ENCODE data around the gene MYO18B. TPM values are rescaled to one million over a fixed set of nuclear protein-coding genes. Genes with fewer than 3 reads are reported as not detected.

MYO18B gene
- total and polyA plus RNA-seq, 2 donors (not counting 3 experiments of a cell fraction or from before 2014, with no cell fraction given) = 0.01 TPM; not detected in 1

DNA sequence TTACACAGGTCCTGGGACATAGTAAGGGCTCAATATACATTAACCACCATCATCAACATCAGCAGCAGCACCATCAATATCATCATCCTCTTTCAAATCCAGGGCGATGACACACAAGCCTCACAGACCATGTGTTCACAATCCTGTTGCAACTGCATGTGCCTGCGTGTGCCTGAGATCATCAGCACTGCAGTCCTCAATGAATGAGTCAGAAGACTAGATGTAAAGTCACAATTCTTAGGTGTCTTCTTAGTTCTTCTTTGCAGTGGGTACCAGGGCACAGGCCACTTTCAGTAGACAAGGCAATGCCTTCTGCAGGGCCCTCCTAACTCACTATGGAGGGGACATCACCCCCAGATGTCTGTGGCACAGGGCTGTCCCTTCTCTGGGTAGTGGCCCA, 111.1 kb downstream of the MYO18B start:
- dilution Hi-C loops (cut with MboI; ENCODE audit: extremely low pct_ligation_motif_present, low sequenced_read_pairs) = no loop called here

More for the DNA sequence above, 111.1 kb downstream of the MYO18B start:
- Histone ChIP-seq H3K27ac (ENCODE audit: insufficient read depth, low read depth, low read length) (no peak overlapping the region), H4K20me1 (replicated peaks; ENCODE audit: control insufficient read depth, extremely low read depth, insufficient read depth, low read length) (peaks cover 2% of the 10 kb centered on the region), H2AFZ (ENCODE audit: low read depth, low read length) (no peak overlapping the region), H3K4me2 (ENCODE audit: insufficient read depth, low read length) (no peak overlapping the region), H3K4me1 (ENCODE audit: control insufficient read depth, extremely low read depth, insufficient read depth, low read length) (no peaks in the 10 kb centered on the region), H3K27me3 (ENCODE audit: control insufficient read depth in 2 of 2, insufficient read depth in 2 of 2, low read length in 2 of 2) (no peaks in the 10 kb centered on the region), H3K36me3 (ENCODE audit: control insufficient read depth in 2 of 2, extremely low read depth in 1 of 2, insufficient read depth in 2 of 2, low read length in 2 of 2) (no peaks in the 10 kb centered on the region), H3K4me3 (replicated peaks in 1 of 3; ENCODE audit: insufficient read depth in 1 of 3, low read depth in 1 of 3, low read length in 3 of 3) (no peak overlapping the region), H3K9me1 (replicated peaks; ENCODE audit: control insufficient read depth, extremely low read depth, insufficient read depth, low read length) (no peaks in the 10 kb centered on the region), H3K79me2 (ENCODE audit: control insufficient read depth, insufficient read depth, low read length) (no peaks in the 10 kb centered on the region), H3K9ac (replicated peaks; ENCODE audit: extremely low read depth, insufficient read depth, low read length) (no peak overlapping the region), H3K9me3 (replicated peaks; ENCODE audit: control insufficient read depth, insufficient read depth, low read length) (no peaks in the 10 kb centered on the region)
- TF ChIP-seq MAX (IDR thresholded peaks at IDR 0.05; ENCODE audit: insufficient read depth, insufficient read length) = no peak
- TF ChIP-seq MYC (IDR thresholded peaks at IDR 0.05; ENCODE audit: low read depth, low read length) = no peak
- TF ChIP-seq FOS (IDR thresholded peaks at IDR 0.05; ENCODE audit: borderline replicate concordance, insufficient read depth, low read length) = no peak
- TF ChIP-seq POLR2AphosphoS5 (IDR thresholded peaks at IDR 0.05; ENCODE audit: insufficient read depth, low read depth, low read length) = no peak
- TF ChIP-seq EZH2 (IDR thresholded peaks at IDR 0.05; ENCODE audit: borderline replicate concordance, low read depth, low read length, severe bottlenecking) = no peak
- TF ChIP-seq JUN (IDR thresholded peaks at IDR 0.05; ENCODE audit: borderline replicate concordance, insufficient read depth, insufficient read length, low read depth) = no peak
- TF ChIP-seq POLR2A (IDR thresholded peaks at IDR 0.05; ENCODE audit: low read depth, low read length) = no peak
- TF ChIP-seq CTCF (IDR thresholded peaks at IDR 0.05; ENCODE audit: extremely low read depth in 1 of 2, insufficient read depth in 1 of 2, low read depth in 1 of 2, low read length in 2 of 2) = no peak
- TF ChIP-seq GATA2 (IDR thresholded peaks at IDR 0.05; ENCODE audit: insufficient read depth, insufficient read length, low read depth, low read length) = no peak
- intact Hi-C loops (cut with micrococcal nuclease) = no loop called here
- ChIA-PET CTCF (no interaction called here), POLR2A (no interaction called here)
- DNase-seq (ENCODE audit: low read depth, low spot score) (no peak), FAIRE-seq (no peak)
- BruUV-seq (replicated peaks) = no TSS peak

Measured in endothelial cell of umbilical vein (primary cell).